Uterus (tissue), 2 donors: Measurements from ENCODE around the gene PRPF18.

ENCODE experiments used
- POLR2A ChIP-seq, 2 donors: fragments of 450-650 bp; IDR thresholded peaks; one replicate each; pipeline ENCODE4 v1.6.1; 2016; ENCODE audit warnings: antibody characterized with exemption in 2 of 2, mild to moderate bottlenecking in 1 of 2, moderate library complexity in 1 of 2
- TF ChIP-seq, protein P1 (sequence below), 4 experiments: fragments of 200-600 bp in 2 of 4; fragments of 450-650 bp in 2 of 4; sonication (generic) in 2 of 4; IDR thresholded peaks; one replicate each; pipeline ENCODE4 v1.5.1; 2016 to 2019; ENCODE audit warnings: antibody characterized with exemption in 4 of 4, mild to moderate bottlenecking in 2 of 4, moderate library complexity in 1 of 4

DNA sequence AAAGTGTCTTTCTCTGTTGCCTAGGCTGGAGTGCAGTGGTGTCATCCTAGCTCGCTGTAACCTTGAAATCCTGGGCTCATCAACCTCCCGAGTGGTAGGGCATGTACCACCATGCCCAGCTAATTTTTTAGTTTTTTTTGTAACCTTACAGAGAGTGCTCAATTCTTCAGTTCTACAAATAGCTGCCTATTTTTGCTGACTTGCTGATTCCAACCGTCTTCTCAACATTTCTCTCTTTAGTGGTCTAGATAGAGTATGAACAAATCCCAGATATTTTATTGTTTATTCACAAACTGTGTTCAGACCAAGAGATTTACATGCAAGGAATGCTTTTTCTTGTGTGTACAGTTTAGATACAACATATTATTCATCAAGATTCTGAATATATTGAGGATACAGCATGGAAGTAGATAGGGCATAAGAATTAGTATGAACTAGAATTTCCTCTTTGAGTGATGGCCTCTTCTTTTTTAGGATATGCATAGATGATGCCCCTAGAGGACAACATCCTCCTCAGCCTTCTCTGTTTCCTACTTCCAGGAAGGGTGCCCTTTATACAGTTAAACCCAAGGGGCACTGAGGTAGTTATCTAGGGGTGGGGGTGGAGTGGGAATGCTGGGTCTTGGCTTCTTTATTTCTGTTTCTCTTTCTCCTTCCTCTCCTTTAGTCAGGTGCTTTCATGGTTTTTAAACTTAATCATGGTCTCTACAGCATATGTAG is 26.0 kb downstream of the PRPF18 start:
- TF ChIP-seq, protein P1, sequence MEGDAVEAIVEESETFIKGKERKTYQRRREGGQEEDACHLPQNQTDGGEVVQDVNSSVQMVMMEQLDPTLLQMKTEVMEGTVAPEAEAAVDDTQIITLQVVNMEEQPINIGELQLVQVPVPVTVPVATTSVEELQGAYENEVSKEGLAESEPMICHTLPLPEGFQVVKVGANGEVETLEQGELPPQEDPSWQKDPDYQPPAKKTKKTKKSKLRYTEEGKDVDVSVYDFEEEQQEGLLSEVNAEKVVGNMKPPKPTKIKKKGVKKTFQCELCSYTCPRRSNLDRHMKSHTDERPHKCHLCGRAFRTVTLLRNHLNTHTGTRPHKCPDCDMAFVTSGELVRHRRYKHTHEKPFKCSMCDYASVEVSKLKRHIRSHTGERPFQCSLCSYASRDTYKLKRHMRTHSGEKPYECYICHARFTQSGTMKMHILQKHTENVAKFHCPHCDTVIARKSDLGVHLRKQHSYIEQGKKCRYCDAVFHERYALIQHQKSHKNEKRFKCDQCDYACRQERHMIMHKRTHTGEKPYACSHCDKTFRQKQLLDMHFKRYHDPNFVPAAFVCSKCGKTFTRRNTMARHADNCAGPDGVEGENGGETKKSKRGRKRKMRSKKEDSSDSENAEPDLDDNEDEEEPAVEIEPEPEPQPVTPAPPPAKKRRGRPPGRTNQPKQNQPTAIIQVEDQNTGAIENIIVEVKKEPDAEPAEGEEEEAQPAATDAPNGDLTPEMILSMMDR (IDR thresholded peaks at IDR 0.05) = no peak
- TF ChIP-seq POLR2A (IDR thresholded peaks at IDR 0.05) = no peak
